Measurements from ENCODE around the gene PHF1.
A peak's percentile ranks its signal among the peaks of the same experiment; 100 is the strongest.
"Not testable (repeated sequence)": the region's sequence is repeated elsewhere in the genome, so short reads cannot be mapped to it uniquely, and the experiment has no call there.

Gene PHF1

DNA sequence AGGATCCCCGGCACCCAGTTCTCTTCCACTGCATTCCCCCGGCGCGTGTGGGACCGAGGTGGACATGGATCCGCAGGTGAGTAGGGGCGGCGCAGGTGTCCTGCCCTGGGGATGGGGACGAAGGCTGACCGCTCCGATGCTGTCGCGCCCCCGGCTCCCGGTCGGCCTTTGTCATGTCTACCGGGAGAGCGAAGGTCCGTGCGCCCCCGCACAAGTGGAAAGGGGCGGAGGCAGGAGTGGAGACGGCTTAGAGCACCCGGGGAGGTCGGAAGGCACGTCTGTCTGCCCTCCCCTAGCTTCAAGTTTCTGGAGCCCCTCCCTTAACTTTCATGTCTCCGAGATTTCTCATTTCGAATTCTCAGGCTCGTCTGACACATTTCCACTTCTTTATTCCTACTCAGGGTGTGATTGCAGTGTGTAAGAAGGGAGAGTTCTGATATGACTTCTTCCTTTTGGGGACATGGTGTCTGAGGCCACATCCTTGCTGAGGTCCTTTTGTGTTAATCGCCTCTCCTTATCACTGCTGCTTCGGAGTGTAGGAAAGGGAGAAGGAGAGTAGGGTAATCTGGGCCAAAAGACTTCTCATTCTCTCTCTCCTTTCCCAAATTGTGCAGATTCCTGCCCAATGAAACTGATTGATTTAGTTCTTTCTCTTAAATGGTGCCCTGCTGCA lies 18.8 kb upstream of the PHF1 start:
- no peak for DNase-seq

DNA sequence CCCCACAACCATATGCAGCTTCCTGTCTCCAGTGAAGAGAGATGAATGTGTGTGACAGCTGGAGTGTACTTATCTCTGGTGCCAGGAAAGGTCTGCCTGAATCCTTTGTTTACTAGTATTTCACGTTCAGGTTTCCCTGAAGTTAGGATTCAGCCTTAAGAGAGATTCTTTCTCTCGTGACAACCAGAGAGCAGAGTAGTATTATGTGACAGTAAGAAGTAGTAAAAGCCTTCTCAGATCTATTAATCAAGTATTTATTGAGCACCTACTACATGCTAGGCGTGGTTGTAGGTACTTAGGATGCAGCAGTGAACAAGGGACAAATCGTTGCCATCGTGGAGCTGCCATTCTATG lies 18.2 kb upstream of the PHF1 start:
- DNase-seq = no peak

DNA sequence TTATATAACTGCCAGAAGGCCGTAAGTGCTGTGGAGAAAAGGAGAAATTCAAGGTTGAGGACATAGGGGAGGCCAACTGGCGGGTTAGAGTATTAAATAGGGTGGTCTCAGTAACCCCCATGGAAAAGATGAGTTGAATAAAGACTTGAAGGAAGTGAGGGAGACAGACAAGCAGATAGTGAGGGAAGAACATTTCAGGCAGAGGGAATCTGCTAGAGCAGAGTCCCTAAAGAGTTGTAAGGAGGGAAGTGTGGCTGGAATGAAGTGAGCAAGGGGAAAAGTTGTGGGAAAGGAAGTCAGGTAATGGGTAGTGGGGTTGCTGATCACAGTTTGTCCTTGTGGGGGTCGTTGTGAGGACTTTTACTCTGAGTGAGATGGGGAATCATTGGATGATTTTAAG lies 17.8 kb upstream of the PHF1 start:
- no peak for DNase-seq

DNA sequence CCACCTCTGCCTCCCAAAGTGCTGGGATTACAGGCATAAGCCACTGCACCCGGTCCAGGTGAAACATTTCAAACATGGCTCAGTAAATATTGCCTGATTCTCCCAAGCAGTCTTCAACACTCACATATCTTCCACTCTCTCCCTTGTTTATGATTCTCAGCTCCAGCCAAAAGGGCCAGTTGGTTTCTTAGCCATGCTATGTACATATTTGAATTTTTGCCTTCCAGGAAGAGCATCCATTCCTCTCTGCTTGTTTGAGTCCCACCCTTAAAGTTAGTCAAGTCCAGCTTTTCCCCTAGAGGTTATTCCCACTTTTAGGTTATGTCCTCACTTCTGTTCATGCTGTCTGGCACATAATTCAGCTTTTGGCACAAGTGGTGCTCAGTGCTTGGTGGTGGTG lies 13.3 kb upstream of the PHF1 start:
- no peak for DNase-seq

DNA sequence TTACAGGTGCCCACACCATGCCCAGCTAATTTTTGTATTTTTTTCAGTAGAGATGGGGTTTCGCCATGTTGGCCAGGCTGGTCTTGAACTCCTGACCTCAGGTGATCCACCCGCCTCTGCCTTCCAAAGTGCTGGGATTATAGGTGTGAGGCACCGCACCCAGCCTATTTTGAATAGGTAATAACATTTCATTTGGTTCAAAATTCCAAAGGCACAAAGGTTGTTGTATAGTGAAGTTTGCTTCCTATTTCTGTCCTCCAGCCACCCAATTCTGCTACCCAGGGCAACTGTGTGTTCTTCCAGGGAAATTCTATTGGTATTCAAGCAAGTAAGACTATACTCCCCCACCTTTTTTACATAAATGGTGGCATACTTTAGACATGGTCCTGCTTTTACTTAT lies 12.2 kb upstream of the PHF1 start:
- not testable (repeated sequence) for DNase-seq

DNA sequence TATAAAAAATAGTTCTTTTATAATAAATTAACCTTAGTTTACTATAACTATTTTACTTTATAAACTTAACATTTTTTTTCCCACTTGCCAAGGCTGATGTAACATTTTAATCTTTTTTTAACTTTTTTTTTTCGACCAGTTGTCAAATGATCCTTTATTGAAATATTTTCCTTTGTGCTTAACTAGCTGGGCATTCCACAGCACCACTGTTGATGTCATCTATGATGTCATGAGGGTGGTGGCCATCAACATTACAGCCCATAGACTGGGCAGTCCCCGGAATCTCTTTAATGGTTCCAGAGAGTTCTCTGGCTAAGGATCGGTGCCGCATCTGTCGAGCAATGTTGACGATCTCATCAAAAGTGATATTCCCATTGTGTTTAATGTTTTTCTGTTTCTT lies 10.9 kb upstream of the PHF1 start:
- DNase-seq = not testable (repeated sequence)

DNA sequence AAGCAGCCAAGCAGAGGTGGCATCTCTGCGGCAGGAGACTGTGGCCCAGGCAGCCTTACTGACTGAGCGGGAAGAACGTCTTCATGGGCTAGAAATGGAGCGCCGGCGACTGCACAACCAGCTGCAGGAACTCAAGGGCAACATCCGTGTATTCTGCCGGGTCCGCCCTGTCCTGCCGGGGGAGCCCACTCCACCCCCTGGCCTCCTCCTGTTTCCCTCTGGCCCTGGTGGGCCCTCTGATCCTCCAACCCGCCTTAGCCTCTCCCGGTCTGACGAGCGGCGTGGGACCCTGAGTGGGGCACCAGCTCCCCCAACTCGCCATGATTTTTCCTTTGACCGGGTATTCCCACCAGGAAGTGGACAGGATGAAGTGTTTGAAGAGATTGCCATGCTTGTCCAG lies 5.9 kb upstream of the PHF1 start:
- DNase-seq = no peak

DNA sequence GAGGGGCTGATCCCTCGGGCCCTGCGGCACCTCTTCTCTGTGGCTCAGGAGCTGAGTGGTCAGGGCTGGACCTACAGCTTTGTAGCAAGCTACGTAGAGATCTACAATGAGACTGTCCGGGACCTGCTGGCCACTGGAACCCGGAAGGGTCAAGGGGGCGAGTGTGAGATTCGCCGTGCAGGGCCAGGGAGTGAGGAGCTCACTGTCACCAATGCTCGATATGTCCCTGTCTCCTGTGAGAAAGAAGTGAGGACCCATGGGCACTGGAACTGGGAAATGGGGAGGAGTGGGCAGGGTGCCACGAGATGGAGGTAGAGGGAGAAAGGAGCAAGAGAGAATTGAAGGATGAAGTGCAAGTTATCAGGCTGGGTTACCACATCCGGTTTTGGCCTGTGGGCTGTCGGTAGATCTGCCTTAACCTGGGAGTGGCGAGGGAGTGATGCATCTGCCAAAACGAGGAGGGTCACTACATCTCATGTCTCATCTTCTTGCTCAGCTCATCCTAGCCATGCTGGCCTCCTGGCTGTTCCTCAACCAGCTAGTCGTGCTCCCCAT lies 5.4 kb upstream of the PHF1 start:
- DNase-seq = no peak

DNA sequence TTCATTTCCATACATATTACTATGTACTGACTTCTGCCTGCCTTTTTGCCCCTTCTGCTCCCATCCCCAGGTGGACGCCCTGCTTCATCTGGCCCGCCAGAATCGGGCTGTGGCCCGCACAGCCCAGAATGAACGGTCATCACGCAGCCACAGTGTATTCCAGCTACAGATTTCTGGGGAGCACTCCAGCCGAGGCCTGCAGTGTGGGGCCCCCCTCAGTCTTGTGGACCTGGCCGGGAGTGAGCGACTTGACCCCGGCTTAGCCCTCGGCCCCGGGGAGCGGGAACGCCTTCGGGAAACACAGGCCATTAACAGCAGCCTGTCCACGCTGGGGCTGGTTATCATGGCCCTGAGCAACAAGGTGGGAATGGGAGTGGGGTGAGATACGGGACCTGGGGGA lies 4.7 kb upstream of the PHF1 start:
- DNase-seq = no peak

DNA sequence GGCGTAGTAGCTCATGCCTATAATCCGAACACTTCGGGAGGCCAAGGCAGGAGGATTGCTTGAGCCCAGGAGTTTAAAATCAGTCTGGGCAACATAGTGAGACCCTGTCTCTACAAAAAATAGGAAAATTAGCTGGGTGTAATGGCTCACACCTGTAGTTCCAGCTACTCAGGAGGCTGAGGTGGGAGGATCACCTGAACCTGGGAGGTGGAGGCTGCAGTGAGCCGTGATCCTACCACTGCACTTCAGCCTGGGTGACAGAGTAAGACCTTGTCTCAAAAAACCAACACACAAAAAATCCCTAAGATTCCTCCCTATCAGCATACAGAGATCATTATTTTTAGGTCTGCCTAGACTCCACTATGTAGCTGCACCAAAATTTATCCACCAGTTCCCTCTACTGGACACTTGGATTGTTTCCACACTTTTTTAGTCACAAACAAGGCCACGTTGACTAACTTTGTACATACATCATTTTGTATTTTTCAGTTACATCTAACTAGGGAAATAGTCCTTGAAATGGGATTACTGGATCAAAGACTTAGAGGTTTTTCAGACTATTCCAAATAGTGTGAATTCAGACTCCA lies 3.6 kb upstream of the PHF1 start:
- no peak for DNase-seq

DNA sequence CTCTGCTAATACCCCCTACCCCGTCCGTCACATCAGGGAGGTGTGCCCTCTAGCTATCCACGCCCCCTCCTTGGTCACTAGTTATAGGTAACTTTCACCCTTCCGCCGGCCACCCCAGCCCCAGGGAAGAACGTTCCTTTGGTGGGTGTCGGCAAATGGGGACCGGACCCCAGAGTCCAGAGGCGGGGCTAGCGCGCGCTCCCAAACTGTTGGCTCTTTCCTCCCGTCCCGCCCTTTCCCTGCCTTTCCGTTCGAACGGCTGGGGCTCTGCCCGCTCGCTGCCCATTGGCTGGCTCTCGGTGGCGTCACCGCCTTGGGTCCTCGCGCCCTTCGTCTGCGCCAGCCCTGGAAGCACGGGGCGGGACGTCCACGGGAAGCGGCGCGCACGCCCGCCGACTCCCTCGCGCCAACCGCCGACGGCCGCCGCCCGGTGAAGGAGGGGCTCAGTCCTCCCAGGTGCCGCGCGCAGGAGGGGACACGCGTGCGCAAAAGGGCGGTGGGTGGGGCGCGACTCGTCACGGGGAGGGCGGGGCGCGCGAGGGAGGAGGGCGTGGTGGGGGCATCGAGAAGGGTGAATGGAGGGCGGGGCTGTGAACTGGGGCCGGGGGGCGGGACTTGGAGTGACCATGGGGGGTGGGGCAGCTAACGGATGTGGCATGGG lies 634 bp upstream of the PHF1 start:
- peak; percentile 92 for DNase-seq

DNA sequence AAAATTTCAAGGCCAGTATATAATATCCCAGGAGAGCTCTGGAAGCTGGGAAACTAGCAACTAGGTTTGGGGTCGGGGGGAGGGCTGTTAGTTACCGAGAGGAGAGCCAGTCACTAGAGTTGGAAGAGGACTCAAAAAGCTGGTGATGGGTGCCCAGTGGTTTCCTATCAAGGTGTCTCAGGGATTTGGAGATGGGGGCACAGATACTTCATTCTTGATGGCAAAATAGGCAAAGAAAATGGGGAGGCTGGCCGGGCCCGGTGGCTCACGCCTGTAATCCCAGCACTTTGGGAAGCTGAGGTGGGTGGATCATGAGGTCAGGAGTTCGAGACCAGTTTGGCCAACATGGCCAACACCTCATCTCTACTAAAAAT lies 805 bp downstream of the PHF1 start:
- no peak for DNase-seq

DNA sequence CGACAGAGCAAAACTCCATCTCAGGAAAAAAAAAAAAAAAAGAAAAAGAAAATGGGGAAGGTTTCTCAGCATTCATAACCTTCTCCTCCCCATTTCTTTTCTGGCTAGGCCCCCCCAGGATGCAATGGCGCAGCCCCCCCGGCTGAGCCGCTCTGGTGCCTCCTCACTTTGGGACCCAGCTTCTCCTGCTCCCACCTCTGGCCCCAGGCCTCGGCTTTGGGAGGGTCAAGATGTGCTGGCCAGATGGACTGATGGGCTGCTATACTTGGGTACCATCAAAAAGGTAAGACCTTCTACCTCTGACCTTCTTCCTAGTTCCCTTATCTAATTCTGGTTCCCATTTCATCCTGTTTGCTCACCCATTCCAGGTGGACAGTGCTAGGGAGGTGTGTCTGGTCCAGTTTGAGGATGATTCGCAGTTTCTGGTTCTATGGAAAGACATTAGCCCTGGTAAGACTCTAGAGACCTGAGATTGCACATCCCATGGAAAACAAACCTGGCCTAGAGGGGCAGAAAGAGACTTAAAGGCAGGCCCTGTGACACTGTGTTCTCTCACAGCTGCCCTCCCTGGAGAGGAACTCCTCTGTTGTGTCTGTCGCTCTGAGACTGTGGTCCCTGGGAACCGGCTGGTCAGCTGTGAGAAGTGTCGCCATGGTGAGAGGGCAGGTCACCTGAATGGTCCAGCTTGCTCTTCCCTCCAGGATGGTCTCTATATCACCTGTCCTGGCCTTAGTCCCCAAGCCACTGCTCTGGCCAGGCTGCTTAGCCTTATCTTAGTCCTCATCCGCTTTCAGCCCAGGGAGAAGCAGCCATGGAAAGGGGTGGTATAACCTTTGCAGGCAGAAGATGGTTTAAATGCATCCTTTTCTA lies 1.6 kb downstream of the PHF1 start:
- no peak for DNase-seq

DNA sequence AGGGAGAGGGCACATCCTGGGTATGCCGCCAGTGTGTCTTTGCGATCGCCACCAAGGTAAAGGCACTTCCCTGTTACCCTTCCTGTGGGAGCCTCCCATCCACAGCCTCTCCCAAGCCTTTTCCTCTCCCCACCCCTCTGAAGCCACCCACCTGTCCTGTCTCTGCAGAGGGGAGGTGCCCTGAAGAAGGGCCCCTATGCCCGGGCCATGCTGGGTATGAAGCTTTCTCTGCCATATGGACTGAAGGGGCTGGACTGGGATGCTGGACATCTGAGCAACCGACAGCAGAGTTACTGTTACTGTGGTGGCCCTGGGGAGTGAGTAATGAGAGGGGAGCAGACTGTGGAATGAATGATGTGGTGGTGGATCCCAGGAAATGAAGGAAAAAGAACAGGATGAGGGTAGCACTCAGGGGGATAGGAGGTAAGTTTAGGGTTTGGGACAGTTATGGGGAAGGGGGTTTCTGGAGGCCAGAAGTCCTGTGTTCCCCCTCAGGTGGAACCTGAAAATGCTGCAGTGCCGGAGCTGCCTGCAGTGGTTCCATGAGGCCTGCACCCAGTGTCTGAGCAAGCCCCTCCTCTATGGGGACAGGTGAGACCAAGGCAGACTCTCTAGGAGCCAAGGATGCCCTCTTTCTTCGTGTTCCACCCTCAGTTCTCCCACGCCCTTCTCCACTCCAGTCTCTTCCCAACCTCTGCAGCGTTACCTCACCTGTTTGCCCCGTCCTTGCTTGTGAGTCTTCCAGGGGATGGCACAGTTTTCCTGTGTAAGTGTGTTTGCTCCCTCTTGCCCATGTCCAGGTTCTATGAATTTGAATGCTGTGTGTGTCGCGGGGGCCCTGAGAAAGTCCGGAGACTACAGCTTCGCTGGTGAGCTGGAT lies 2.7 kb downstream of the PHF1 start:
- DNase-seq = no peak

DNA sequence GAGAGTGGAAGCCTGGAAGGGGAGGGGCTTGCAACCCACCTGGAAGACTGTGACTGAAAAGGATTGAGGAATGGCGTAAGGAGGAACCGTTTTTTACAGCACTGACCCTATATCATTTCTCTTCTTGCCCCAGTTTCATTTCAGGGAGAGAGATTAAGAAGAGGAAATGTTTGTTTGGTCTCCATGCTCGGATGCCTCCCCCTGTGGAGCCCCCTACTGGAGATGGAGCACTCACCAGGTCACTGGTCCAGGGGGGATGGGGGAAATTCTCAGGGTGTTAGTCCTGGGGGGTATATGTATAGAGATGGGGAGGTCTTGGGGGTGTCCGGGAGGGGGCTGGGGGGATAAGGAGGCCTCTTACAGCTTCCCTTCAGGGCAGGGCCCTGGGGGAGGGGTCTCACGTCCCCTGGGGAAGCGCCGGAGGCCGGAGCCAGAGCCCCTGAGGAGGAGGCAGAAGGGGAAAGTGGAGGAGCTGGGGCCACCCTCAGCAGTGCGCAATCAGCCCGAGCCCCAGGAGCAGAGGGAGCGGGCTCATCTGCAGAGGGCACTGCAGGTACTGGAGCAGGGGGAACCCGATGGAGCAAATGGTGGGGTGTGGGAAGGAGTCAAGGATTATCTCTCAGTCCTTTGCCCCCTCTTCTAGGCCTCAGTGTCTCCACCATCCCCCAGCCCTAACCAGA lies 3.9 kb downstream of the PHF1 start:
- DNase-seq = no peak

DNA sequence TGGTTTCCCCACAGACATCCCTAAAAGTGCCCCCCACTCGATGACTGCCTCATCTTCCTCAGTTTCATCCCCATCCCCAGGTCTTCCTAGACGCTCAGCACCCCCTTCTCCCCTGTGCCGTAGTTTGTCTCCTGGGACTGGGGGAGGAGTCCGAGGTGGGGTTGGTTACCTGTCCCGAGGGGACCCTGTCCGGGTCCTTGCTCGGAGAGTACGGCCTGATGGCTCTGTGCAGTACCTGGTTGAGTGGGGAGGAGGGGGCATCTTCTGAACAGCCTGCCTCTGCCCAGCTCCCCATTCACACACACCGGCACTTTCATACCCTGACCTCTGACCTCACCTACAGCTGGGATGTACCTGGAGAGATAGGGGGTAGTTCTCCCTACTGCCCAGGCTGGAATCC lies 5.0 kb downstream of the PHF1 start:
- no peak for DNase-seq

DNA sequence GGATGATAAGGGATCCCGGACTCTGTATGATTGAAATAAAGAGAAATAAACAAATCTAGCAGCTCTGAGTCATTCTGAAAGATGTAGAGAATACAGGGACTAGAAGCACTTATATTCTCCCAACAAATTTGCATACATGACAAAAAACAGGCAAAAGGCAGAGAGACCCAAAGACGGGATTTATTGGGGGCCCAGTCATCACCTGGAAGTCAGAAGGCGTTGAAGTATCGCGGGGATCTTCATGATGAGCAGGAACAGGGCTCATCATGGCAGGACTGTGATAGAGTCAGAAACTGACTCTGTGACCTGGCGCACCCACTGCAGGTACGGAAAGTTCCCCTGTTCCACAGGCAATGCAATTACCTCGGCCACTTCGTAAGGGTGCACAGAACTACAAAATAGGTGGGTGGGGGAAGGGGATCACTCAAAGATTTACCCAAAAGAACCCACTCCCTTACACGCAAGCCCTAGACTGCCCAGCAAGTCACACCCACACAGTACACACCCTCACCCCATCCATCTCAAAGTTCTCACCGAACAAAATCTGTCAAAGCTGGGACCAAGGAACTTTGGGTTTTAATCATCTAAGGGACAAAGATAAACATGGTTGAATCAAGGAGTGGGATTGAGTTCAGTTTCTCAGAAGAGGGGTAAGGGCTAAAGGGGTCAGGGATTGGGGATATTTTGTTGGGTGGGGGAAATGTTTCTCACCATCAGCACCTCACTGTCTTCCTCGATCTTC lies 5.7 kb downstream of the PHF1 start:
- no peak for DNase-seq

DNA sequence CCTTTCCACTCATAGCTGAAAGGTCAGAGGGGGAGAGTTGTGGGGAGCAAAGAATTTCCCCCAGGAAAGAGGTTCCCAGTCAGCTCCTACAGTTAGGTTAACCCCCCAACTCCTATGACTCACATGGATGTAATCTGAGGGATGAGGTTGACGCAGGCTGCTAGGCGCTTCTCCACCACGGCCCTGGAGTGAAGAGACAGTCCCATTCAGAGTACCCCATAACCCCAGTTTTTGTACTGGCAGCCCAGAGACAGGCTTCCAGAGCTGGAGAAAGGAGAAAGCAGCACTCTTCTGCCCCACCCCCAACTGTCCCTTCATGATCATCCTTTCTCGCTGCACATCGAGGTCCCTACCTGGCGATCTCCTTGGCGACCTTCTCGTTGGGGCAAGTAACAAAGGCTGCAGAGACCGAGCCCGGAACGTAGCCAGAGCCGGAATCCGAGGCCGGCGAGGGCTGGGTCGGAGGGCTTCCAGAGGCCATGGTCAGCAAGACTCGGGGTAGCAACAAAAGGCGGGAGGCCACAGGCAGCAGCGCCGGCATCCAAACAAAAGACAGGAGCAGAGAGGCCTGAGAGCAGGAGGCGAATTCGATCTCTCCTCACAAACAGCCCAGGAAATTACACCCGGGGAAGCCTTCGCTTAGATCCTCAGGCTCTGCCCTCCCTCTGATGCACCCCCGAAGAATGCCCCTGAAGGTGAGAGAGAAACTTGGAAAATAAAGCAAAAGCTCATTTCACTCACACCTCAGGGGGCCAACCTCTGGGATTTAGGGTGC lies 6.5 kb downstream of the PHF1 start:
- DNase-seq = no peak

DNA sequence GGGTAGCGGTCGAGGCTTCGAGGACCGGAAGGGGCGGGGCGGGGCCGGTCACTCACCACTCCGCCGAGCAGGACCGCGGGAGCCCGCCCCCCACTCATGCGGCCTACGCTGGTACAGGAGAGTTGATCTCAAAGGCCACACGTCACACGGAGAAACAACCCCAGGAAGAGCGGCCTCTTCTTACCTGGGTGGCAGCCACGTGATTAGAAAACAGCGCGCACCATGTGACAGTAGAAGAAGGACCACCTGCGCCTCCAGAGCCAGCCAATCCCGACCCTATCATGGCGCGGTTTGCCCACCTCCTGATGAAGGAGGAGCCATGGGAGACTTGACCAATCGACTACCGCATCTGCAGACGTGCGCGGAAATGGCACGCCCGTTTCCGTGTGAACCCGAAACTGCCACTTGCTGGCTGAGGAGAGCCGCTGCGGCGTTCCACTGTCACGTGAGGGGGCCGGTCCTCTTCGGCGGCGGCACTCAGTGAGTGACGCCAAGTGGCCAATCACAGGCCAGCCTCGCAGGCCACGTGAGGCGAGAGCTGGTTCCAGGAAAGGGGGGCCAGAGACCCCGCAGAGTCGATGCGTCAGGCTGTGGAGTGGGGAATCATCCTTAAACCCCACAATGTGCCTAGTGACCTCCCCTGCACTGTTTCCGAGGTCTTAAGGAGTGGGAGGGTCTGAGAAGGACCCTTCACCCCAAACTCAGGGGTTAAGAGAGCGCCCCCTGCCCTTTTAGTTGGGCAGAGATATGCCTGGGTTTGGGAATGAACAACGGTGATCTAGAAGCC lies 7.3 kb downstream of the PHF1 start, which contains the start of gene CUTA:
TSS of gene CUTA (minus strand) at position 205 of the 787 bp plus-strand sequence. CDS start at position 98, 107 bp downstream.
- DNase-seq = peak; percentile 97

Measured in NCI-H1092 (cell line).